ENCODE measurements around the gene MEIS1. TPM values are rescaled to one million over a fixed set of nuclear protein-coding genes. Genes with fewer than 3 reads are reported as not detected.
A peak's percentile ranks its signal among the peaks of the same experiment; 100 is the strongest.

MEIS1 gene
- total RNA-seq, 1 donor from 2014 or later: 3.4 TPM

GRCh38 chr2:66579186-66580126 lies 144.5 kb downstream of the MEIS1 start:
- no peaks in the 10 kb centered on the region for H3K9me3 Mint-ChIP-seq (ENCODE audit: unreplicated experiment)
- Histone ChIP-seq H4K20me1 (ENCODE audit: insufficient read depth, low read length) (no peaks in the 10 kb centered on the region), H3K27ac (ENCODE audit: low read depth, low read length) (no peak overlapping the region), H3K4me1 (ENCODE audit: insufficient read depth, low read length) (peaks cover 25% of the 10 kb centered on the region), H3K36me3 (ENCODE audit: insufficient read depth, low read length) (no peaks in the 10 kb centered on the region), H3K9ac (ENCODE audit: low read length) (no peak overlapping the region), H3K4me2 (ENCODE audit: low read length) (no peak overlapping the region), H3K9me3 (ENCODE audit: insufficient read depth, low read depth, low read length) (no peaks in the 10 kb centered on the region), H3K27me3 (ENCODE audit: insufficient read depth, low read length) (peaks cover 71% of the 10 kb centered on the region), H3K4me3 (ENCODE audit: insufficient read depth, low read depth, low read length) (no peak overlapping the region), H3K79me2 (ENCODE audit: insufficient read depth, low read length) (no peaks in the 10 kb centered on the region), H2AFZ (ENCODE audit: low read depth, low read length) (no peak overlapping the region)
- H3K4me3 Mint-ChIP-seq (ENCODE audit: unreplicated experiment): no peak overlapping the region
- peak overlapping the region; percentile 18 for H3K27ac Mint-ChIP-seq (ENCODE audit: unreplicated experiment)
- peak; percentile 21 for TF ChIP-seq EZH2 (IDR thresholded peaks at IDR 0.05; ENCODE audit: insufficient read depth, low read length)
- no peak for TF ChIP-seq CTCF (IDR thresholded peaks at IDR 0.05; ENCODE audit: insufficient read depth, low read depth, low read length)
- H3K27me3 Mint-ChIP-seq (ENCODE audit: low read depth, unreplicated experiment): peaks cover 46% of the 10 kb centered on the region
- no peak for DNase-seq (ENCODE audit: low read depth)
- no peaks in the 10 kb centered on the region for H3K36me3 Mint-ChIP-seq (ENCODE audit: low read depth, unreplicated experiment)
- no peak for FAIRE-seq
- H3K4me1 Mint-ChIP-seq (ENCODE audit: low read depth, unreplicated experiment): peaks cover 6% of the 10 kb centered on the region

DNA sequence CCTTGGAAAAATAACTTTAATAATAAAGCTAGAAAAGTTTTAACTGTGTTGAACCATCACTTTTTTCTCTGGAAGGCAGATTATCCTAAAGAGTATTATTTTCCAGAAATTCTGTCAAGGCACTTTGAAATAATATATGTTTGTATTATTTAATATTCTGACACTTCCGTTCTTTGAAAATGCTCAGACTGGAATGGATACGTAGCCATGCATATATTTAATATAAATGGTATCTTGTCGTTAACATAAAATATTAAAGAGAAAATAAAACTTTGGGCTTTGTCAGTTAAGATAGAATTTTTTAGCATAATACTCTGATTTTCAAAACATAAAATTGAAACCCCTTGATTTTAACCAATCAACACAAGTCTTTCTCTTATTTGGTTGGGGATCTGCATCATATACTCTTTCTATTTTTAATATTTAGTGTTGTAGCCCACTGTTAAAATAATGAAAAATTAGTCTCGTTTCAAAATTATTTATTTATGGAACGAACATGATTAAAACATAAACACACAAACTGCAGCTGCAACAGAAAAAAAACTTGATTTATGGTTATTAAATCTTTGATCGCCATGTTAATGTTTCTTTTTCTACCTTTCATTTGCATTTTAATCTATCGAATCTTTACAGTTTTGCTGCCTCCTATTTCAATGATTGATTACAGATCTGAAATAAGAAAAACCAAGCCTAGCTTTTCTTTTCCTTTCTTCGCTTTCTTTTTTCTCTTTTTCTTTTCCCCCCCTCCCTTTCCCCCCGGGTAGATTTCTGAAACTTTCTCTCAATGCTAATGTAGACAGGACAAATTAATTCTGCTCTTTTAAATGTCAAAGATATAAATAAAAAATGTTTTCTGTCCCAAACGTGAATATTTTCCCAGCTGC lies 145.5 kb downstream of the MEIS1 start:
- peak overlapping the region; percentile 49 for H3K4me3 ChIP-seq (ENCODE audit: insufficient read depth, low read depth, low read length)
- H3K27ac Mint-ChIP-seq (ENCODE audit: unreplicated experiment): no peak overlapping the region
- FAIRE-seq (no peak), DNase-seq (ENCODE audit: low read depth) (no peak)
- H3K36me3 ChIP-seq (ENCODE audit: insufficient read depth, low read length): no peaks in the 10 kb centered on the region
- H3K4me1 ChIP-seq (ENCODE audit: insufficient read depth, low read length): peaks cover 25% of the 10 kb centered on the region
- H3K9me3 ChIP-seq (ENCODE audit: insufficient read depth, low read depth, low read length): no peaks in the 10 kb centered on the region
- H3K36me3 Mint-ChIP-seq (ENCODE audit: low read depth, unreplicated experiment): no peaks in the 10 kb centered on the region
- H2AFZ ChIP-seq (ENCODE audit: low read depth, low read length): no peak overlapping the region
- H3K27me3 ChIP-seq (ENCODE audit: insufficient read depth, low read length): peaks cover 71% of the 10 kb centered on the region
- H4K20me1 ChIP-seq (ENCODE audit: insufficient read depth, low read length): no peaks in the 10 kb centered on the region
- TF ChIP-seq EZH2 (IDR thresholded peaks at IDR 0.05; ENCODE audit: insufficient read depth, low read length): no peak
- TF ChIP-seq CTCF (IDR thresholded peaks at IDR 0.05; ENCODE audit: insufficient read depth, low read depth, low read length): no peak
- peak overlapping the region; percentile 34 for H3K4me3 Mint-ChIP-seq (ENCODE audit: unreplicated experiment)
- peak overlapping the region; percentile 82 for H3K4me2 ChIP-seq (ENCODE audit: low read length)
- peak overlapping the region; percentile 57 for H3K9ac ChIP-seq (ENCODE audit: low read length)
- peaks cover 6% of the 10 kb centered on the region for H3K4me1 Mint-ChIP-seq (ENCODE audit: low read depth, unreplicated experiment)
- no peaks in the 10 kb centered on the region for H3K79me2 ChIP-seq (ENCODE audit: insufficient read depth, low read length)
- peaks cover 45% of the 10 kb centered on the region for H3K27me3 Mint-ChIP-seq (ENCODE audit: low read depth, unreplicated experiment)
- no peak overlapping the region for H3K27ac ChIP-seq (ENCODE audit: low read depth, low read length)
- H3K9me3 Mint-ChIP-seq (ENCODE audit: unreplicated experiment): no peaks in the 10 kb centered on the region

Data from astrocyte (in vitro differentiated cells and primary cell).